HG02610 (cell line): ENCODE results near the gene WEE2.
"Not testable (repeated sequence)": the region's sequence is repeated elsewhere in the genome, so short reads cannot be mapped to it uniquely, and the experiment has no call there.

Experiments
- ATAC-seq: cut with Tn5 transposase; IDR thresholded peaks from one replicate; pipeline ENCODE4 v1.9.1; 2021; ENCODE audit warnings: mild to moderate bottlenecking, moderate library complexity; ENCODE audit not compliant: unreplicated experiment

Gene WEE2

DNA sequence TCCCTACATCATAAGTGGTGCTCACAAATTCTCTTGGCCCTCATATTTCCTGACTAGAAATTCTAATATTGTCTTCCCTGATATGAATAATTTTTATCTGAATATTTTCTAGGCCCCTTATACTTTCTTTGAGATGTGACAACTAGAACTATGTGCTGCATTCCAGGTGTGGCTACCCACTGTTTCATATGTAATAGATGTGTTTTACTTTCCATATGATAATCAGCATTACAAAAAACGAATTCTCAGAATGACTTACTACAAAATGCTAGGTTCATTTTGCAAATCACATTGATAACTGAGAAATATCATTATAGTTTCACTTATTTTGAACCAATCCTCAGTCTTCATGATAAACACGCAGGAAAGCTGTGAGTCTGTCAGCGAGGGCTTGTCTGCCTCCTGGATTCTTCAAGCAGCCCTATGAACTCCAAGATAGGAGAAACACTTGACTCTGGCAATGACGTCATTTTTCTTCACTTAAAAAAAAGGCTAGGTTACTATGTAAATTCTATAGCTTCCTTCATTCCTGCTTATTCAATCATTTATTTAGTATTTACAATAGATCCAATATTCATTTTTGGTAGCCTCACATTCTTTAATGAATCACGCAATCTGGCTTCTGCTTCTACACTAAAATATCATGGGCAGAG, 4.6 kb downstream of the WEE2 start:
- ATAC-seq = no peak

DNA sequence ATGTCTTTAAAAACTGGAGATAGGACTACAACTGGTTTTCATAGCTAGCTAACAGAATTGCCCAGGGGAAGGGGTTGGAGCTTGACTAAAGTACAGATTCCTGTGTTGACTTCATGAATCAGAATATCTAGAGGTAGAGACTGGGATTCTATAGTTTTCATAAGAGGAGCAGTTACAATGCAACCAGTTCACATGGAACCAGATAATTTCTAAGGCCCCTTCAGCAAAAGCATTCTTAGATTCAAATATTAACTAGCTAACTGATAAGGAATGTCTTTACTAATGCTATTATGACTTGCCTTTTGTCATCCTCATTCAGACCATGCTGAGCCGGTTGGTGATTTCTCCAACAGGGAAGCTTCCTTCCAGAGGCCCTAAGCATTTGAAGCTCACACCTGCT, 5.7 kb downstream of the WEE2 start:
- no peak for ATAC-seq

DNA sequence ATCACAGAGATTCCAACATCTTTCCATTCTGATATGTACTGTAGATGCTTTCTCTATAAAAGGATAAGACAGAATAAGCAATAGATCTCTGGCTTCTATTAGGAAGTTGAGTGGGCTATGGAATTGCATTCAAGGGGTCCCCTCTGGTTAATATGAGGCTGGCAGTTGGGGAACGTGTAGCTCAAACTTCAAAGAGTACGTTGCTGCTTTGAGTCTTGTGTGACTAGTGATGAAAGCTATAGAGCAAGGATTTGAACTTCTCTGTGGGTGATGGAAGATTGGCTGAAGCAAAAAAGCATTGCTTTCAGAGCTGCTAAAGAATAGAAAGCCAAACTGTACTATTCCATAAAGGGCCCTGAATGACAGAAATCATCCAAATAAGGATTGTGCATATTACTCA, 6.4 kb downstream of the WEE2 start:
- ATAC-seq = no peak

DNA sequence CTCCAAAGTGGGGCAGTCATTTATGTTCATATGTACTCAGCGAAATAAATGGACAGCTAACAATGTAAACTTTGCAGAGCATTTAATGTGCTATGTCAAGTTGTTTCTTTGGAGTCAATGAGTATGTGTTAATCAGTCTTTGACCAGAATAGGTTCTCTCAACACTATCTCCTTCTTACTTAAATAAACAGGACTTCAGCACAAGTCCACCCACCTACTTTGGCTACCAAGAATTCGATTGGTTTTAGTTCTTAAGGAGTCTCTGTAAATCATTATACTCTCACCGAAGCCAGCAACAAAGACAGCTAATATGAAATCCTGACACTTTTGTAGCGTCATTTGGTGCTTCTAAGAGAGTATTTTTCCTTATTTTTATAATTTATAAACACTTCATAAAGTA, 6.9 kb downstream of the WEE2 start:
- ATAC-seq = no peak

DNA sequence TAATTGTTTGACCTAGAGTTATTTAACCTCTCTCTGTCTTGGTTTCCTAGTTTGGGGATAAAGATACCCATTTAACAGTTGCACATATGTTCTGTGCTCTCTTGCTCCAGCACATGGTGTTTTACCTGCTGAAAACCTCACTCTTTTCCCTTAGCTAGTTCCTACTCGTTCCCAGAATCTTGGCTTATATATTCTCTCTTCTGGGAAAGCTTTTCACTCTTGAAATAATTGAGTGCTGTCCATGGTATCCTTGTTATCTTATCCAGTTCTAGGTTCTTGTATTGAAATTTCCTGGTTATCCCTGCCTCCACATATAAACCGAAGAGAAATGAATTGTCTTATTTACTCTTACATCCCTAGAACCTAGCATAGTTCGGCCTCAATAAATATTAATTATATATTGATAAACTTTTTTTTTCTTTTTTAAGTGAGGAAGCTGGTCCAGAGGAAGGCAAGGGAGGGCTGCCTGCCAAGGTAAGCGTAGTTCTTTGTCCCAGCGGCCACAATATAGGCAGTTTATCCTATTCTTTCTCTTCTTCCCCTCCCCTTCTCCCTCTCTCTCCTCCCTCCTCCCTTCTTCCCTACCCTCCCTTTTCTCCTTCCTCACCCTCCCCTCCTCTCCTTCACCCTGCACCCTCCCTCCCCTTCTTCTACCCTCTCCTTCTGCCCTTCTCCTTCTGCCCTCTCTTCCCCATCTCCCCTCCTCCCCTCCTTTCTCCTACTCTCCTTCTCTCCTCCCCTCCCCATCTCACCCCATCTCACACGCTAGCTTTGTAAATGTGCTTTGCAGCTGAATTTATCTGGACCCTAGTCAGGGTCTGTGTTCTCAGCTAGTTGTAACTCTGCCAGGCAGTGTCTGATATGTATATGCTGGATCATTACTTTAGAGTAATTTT, 7.9 kb downstream of the WEE2 start:
- ATAC-seq = no peak

DNA sequence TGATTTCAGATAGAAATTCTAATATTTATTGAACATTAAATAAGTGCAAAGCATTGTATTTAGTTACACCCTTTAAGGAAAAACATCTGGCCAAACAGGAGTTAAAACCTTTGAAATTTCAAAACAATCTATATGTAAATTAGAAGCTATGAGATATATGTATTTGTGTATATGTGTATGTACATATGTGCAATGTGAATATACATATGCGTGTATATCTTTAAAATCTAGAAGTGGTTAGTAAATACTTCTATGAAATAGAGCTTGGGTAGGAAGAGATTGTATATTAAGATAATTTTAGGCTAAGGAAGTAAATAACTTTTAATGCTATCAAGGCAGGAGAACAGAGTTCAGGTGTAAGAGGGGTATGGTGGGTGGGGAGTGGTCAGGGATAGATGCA, 9.3 kb downstream of the WEE2 start:
- ATAC-seq = no peak

DNA sequence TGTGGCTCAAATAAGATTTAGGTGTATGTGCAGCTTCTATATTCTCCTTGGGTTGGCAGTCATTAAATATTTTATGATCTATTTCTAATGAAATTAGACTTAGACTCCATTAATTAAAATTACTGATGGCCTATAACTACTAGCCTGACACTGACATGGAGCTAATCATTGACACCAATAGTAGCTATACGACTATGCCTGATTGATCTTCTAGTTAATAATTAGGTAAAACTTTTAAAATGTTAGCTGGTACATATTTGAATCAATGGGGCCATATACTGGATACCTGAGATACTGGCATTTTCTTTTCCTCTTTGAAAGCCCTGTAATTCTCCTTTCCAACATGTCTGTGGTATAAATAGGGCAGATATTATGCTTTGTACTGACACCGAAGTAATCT, 14.4 kb downstream of the WEE2 start:
- ATAC-seq = no peak

DNA sequence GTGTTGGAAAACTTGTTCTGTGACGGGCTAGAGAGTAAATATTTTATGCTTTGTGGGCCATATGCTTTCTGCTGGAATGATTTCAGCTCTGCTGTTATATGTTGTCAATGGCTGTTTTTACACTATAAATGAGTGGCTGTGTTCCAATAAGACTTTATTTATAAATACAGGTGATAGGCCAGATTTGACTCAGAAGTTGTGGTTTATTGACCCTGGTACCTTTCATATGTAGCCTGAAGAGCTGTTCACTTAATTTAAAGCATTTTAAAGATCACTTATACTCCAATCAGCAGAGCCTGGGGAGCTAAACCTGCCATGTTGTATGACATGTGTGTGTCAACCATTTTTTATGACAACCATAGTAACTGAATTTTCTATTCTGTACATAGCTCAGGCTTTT, 20.9 kb downstream of the WEE2 start:
- no peak for ATAC-seq

DNA sequence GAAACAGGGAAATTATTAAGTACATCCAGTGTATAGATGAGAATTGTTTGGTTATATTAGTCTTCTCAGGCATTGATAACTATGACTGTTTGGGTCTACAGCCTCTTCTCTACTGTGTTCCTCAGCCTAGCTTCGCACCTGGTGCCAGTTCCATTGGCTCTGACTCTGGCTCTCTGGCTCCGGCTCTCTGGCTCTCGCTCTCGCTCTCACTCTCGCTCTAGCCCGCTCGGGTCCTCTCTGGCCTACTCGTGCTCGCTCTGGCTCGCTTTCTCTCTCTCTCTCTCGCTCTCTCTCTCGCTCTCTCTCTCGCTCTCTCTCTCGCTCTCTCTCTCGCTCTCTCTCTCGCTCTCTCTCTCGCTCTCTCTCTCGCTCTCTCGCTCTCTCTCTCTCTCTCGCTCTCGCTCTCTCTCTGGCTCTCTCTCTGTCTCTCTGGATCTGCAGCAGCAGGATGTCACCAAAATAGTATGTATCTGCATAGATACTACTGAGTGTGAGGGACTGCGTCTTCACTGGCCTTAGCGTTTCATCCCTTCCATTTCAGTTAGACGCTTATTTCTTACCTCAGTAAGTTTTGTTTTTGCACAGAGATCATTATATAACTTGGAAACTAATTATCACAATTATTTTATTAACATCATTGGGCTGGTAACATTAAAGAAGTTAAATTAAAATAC, 23.5 kb downstream of the WEE2 start:
- no peak for ATAC-seq

DNA sequence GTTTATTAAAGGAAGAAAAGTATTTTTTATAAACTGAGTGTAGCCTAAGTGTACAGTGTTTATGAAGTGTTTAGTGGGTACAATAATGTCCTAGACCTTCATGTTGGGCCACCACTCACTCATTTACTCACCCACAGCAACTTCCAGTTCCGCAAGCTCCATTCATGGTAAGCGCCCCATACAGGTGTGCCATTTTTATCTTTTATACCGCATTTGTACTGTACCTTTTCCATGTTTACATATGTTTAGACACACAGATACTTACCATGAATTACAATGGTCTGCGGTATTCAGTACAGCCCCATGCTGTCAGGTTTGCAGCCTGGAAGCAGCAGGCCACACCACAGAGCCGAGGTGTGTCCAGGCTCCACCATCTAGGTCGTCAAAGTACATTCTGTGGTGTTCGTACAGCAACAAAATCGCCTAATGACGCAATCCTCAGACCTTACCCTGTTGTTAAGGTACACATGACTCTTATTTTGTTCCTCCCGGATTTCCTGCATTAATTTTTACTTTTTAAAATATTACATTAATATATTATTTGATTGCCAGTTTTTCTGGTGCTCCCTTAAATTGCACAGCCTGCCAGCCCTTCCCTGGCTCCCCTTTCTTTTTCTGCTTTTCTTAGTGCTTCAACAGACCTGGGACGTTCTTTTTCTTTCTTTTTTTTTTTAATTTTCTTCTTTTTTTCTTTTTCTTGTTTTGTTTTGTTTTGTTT, 29.1 kb downstream of the WEE2 start:
- ATAC-seq = no peak

DNA sequence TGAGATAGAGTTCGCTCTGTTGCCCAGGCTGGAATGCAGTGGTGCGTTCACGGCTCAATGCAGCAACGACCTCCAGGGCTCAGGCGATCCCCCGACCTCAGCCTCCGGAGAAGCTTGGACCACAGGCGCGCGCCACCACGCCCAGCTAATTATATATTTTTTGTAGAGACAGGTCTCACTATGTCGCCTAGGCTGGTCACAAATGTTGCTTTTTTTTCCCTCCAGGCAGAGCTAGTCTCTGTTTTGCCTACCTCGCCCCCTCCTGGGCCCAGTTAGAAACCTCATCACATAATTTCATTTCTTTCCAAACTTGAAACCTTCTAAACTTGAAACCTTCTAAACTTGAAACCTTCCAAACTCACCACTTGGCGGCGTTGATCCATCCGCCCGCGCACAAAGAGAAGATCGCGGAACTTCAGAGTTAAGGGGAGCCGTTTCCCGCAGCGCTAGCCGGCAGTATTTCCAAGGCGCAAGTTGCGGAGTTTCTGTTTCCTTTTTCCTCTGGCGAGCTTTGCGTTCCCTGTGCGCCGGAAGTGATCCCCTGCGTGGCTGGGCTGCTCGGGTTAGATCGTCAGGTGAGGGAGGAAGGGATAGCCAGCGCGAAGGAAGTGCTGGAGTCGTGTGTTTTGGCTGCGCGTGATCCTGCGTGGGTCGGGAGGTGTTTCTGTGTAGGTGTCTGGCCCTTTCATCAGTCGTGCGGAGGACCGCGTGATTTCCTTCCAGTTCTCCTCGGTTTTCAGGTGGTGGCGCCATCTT, 29.9 kb downstream of the WEE2 start, which contains the start of gene SSBP1:
Gene SSBP1, plus strand, starts transcription at position 523 of the 756 bp plus-strand sequence. CDS start 809 bp downstream, outside the sequence.
- ATAC-seq = peak; percentile 90

DNA sequence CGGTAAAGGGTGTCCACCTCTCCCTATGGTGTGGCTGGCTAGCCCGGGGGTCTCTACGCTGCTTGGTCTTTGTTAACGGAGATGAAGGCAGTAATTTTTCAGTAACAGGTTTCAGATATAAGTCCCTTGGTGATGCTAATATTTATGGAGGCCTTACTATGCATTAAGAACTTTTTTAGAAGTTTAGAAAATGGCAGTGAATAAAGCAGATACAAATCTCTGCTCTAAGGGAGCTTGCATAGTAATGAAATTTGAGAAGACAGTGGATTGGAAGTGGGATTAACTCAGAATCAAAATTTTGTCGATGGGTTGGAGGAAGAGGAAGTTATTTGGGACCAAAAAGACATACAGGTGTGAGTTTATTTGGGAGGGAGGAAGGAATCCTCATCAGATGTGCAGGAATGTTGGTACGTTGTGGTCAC, 30.4 kb downstream of the WEE2 start:
- no peak for ATAC-seq

DNA sequence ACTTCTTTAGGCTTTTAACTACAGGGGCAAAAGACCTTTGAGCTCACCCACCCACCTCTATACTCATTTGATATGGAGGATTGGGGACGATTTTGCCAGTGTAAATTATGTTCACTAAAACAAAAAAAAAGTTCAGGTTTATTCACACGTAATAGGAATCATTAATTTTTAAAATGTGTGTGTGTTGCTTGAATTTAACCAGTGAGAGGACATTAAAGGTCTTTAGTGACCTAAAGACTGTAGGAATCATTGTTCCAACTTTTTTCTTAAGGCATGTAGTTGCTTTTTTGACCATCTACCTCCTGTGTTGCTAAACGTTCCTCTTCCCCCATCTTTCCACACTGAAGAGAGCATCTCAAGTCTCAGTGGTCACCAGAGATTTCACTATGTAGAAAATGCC, 31.1 kb downstream of the WEE2 start:
- ATAC-seq = no peak

DNA sequence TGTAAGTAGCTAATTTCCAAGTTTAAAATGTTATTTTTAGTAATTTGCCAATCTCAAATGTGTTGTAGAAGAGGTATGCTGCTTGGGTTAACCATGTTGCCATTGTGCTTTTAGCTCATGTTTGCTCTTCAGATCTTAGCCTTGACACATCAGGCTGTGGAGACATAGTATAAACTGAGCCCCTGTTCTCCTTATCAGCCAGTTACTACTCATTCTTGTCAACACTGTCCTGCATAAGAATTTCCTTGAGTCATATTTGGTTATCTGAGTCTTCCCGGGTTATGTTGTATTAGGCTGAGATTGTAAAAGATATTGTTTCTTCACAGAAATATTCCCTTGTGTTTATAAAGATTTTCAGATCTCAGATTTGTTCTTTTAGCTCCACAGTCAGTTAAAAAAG, 34.1 kb downstream of the WEE2 start:
- ATAC-seq = no peak

DNA sequence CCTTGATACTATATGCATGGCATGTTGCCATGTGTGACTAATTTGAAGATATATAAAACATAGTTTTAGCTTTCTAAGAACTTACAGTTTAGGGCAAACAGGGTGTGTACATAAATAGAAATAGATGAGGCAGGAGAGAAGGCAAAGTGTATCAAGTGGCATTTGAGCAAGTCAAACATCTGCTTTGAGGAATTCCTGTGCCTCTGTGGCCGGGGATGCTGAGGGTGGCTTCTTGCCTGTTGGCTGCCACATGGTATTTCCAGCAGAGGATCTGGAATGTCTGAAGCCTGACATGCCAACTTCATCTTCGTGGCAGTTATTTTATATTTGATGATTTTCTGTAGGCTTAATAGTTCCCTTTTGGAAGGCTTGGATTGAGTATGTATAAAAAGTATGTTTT, 36.0 kb downstream of the WEE2 start:
- ATAC-seq = no peak

DNA sequence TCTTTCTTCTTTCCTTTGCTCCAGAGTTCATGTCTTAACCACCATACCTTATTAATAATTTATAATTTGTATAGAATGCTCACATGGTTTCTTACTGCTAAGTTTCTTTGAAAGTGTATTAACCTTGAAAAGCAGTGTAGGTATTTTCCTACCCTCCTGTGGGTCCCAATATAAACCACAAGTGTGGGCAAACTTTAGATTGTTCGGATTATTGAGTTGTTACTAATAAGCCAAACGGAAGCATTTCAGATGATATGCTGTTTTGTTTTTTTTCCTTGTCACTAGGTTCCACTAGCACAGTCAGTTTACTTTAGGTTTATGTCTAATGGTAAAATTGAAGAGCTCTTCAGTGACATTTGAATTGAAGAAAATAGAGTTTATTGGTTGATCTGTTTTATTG, 40.2 kb downstream of the WEE2 start:
- ATAC-seq = no peak

DNA sequence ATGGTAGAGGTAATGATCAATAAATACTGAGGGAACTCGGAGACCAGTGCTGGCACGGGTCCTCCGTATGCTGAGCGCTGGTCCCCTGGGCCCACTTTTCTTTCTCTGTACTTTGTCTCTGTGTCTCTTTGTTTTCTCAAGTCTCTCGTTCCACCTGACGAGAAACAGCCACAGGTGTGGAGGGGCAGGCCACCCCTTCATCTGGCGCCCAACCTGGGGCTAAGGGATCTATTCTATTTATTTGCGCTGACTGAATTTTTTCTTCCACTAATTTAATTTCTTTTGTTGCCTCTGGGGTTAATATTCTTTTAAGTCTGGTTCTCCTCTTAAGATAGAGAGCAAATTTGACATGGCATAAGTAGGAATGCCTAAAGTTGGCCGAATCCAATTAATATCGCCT, 43.8 kb downstream of the WEE2 start:
- not testable (repeated sequence) for ATAC-seq

DNA sequence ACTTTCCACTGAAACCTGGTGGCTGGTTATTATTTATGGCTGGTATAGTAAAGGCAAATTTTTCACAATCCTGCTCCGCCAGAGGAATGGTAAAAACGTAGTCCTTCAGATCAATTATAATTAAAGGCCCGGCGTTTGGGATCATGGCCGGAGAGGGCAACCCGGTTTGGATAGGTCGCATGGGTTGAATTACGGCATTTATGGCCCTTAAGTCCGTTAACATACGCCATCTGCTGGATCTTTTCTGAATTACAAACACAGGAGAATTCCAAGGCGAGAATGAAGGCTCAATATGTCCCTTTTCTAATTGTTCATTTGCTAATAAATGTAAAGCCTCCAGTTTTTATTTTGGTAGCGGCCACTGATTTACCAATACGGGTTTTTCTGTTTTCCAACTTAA, 44.5 kb downstream of the WEE2 start:
- ATAC-seq = no peak

DNA sequence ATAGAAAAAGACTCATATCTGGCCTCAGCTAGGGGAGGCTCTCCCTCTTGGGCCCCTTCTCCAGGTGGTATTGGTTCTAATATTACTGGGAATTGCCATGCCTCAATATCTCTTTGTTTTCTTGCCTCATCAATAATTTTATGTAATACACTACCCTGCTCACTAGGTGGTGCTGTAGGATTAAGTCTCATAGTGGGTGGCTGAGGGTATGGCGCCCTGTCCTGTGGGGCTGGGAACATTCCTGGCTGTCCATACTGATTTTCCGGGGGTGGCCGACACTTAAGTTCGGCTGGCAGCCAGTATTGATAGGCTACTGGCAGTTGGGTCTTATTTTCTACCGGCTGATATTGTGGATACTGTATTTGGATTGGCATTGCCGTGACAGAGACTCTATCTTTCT, 46.8 kb downstream of the WEE2 start:
- ATAC-seq = no peak

DNA sequence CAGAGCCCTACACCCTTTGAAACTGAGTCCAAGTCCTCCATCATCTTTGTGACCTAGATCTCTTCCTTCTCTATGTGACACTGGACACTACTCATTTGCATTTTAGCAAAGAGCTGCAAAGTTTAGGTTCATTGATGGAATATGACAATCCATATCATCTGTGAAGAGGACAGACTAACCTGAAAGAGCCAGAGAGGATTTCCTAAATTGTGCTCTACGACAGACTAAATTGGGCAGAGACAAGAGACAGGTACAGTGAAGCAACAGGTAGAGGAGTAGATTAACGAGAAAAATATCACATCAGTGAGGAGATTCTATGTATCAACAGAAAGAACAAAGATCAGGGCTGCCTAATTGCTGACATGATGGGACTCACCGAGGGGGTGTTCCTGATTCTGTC, 55.6 kb downstream of the WEE2 start, which contains the start of gene TAS2R3:
Gene TAS2R3, plus strand, starts transcription at position 301 of the 400 bp plus-strand sequence. Its CDS starts 62 bp downstream, at position 363.
- ATAC-seq = no peak
